ENCODE results near the gene CPSF2.

DNA sequence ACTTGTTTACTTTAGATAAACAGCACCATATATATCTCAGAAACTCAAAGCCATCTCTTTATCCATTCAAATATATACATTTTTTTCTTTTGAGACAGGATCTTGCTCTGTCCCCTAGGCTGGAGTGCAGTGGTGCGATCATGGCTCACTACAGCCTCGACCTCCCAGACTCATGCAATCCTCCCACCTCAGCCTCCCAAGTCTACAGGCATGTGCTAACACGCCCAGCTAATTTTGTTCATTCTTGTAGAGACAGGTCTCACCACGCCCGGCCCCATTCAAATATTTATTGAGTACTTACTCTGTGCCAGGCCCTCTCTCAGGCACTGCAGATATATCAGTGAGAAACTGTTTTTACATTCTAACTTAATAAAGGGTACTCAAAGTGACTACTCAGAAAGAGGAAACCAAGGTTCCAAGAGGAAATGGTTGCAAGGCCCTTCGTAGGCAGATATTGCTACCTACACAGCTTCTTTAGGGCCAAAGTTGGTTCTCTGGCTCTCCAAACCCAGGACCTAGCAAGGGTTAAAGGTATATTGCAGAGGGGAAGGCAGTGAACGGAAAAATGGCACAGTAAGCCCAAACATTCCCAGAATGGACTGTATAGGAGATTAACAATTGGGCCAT lies 18.3 kb upstream of the CPSF2 start:
- TF ChIP-seq, protein P1, sequence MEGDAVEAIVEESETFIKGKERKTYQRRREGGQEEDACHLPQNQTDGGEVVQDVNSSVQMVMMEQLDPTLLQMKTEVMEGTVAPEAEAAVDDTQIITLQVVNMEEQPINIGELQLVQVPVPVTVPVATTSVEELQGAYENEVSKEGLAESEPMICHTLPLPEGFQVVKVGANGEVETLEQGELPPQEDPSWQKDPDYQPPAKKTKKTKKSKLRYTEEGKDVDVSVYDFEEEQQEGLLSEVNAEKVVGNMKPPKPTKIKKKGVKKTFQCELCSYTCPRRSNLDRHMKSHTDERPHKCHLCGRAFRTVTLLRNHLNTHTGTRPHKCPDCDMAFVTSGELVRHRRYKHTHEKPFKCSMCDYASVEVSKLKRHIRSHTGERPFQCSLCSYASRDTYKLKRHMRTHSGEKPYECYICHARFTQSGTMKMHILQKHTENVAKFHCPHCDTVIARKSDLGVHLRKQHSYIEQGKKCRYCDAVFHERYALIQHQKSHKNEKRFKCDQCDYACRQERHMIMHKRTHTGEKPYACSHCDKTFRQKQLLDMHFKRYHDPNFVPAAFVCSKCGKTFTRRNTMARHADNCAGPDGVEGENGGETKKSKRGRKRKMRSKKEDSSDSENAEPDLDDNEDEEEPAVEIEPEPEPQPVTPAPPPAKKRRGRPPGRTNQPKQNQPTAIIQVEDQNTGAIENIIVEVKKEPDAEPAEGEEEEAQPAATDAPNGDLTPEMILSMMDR (conservative IDR thresholded peaks at IDR 0.05; ENCODE audit: low read length): no peak
- TF ChIP-seq EZH2phosphoT487 (IDR thresholded peaks at IDR 0.05; ENCODE audit: borderline replicate concordance, low read depth, low read length): no peak
